ENCODE measurements around the gene TIFAB. TPM values are rescaled to one million over a fixed set of nuclear protein-coding genes. Genes with fewer than 3 reads are reported as not detected.

Gene TIFAB
- total RNA-seq, 1 experiment from 2014 or later = not detected

DNA sequence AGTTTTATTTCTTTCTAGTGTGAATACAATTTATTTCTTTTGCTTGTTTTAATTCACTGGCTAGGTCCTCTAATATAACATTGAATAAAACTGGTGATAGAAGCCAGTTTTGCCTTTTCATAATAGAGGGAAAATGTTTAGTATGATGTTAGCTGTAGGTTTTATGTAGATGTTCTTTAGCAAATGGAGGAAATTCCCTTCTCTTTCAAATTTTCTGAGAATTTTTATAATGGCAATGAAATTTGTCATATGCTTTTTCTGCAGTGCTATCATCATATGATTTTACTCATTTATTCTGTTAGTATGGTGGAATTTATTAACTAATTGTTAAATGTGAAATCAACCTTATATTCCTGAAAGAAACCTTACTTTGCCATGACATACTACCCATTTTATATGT lies 35.1 kb downstream of the TIFAB start:
- H3K4me1 ChIP-seq (ENCODE audit: control insufficient read depth, insufficient read depth, low read length) = no peaks in the 10 kb centered on the region
- H3K9me3 ChIP-seq (ENCODE audit: control insufficient read depth, insufficient read depth, low read depth, low read length) = no peaks in the 10 kb centered on the region
- no peaks in the 10 kb centered on the region for H3K36me3 ChIP-seq (ENCODE audit: control insufficient read depth, insufficient read depth, low read length)
- no peak overlapping the region for H3K4me3 ChIP-seq (ENCODE audit: low read depth in 2 of 2, low read length in 2 of 2)
- no TSS peak for BruUV-seq (replicated peaks)
- intact Hi-C loops (cut with micrococcal nuclease; ENCODE audit: unreplicated experiment) = no loop called here
- in situ Hi-C loops (cut with HindIII; ENCODE audit: low pct_unique_long_range_greater_than_20kb, low sequenced_read_pairs) = no loop called here
- ChIA-PET CTCF (no interaction called here), POLR2A (no interaction called here)
- TF ChIP-seq, protein P1, sequence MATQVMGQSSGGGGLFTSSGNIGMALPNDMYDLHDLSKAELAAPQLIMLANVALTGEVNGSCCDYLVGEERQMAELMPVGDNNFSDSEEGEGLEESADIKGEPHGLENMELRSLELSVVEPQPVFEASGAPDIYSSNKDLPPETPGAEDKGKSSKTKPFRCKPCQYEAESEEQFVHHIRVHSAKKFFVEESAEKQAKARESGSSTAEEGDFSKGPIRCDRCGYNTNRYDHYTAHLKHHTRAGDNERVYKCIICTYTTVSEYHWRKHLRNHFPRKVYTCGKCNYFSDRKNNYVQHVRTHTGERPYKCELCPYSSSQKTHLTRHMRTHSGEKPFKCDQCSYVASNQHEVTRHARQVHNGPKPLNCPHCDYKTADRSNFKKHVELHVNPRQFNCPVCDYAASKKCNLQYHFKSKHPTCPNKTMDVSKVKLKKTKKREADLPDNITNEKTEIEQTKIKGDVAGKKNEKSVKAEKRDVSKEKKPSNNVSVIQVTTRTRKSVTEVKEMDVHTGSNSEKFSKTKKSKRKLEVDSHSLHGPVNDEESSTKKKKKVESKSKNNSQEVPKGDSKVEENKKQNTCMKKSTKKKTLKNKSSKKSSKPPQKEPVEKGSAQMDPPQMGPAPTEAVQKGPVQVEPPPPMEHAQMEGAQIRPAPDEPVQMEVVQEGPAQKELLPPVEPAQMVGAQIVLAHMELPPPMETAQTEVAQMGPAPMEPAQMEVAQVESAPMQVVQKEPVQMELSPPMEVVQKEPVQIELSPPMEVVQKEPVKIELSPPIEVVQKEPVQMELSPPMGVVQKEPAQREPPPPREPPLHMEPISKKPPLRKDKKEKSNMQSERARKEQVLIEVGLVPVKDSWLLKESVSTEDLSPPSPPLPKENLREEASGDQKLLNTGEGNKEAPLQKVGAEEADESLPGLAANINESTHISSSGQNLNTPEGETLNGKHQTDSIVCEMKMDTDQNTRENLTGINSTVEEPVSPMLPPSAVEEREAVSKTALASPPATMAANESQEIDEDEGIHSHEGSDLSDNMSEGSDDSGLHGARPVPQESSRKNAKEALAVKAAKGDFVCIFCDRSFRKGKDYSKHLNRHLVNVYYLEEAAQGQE (IDR thresholded peaks at IDR 0.05; ENCODE audit: insufficient read depth in 1 of 2, low read depth in 2 of 2, low read length in 1 of 2) = no peak
- no peak for TF ChIP-seq POLR2AphosphoS5 (IDR thresholded peaks at IDR 0.05; ENCODE audit: low read depth, low read length)
- TF ChIP-seq CTCF (IDR thresholded peaks at IDR 0.05) = no peak
- no peak for TF ChIP-seq TCF7L2 (IDR thresholded peaks at IDR 0.05; ENCODE audit: low read depth, low read length)
- TF ChIP-seq SIN3A (IDR thresholded peaks at IDR 0.05; ENCODE audit: borderline replicate concordance, insufficient read depth, low read depth, low read length) = no peak
- no peak for DNase-seq (ENCODE audit: low read depth, low spot score)
- H3K27me3 ChIP-seq (ENCODE audit: control insufficient read depth, insufficient read depth, low read length) = peaks cover 20% of the 10 kb centered on the region
- ATAC-seq = no peak
- H3K27ac ChIP-seq (ENCODE audit: low read length) = no peak overlapping the region

GRCh38 chr5:135405082-135405481 lies 47.1 kb downstream of the TIFAB start:
- Histone ChIP-seq H3K36me3 (ENCODE audit: control insufficient read depth, insufficient read depth, low read length) (no peaks in the 10 kb centered on the region), H3K4me1 (ENCODE audit: control insufficient read depth, insufficient read depth, low read length) (no peaks in the 10 kb centered on the region), H3K9me3 (ENCODE audit: control insufficient read depth, insufficient read depth, low read depth, low read length) (no peaks in the 10 kb centered on the region), H3K27ac (ENCODE audit: low read length) (no peak overlapping the region), H3K27me3 (ENCODE audit: control insufficient read depth, insufficient read depth, low read length) (peaks cover 4% of the 10 kb centered on the region; the same call in 1 of the 2 replicates), H3K4me3 (ENCODE audit: low read depth in 2 of 2, low read length in 2 of 2) (no peak overlapping the region)
- ChIA-PET POLR2A (no interaction called here), CTCF (no interaction called here)
- intact Hi-C loops (cut with micrococcal nuclease; ENCODE audit: unreplicated experiment) (no loop called here), in situ Hi-C loops (cut with HindIII; ENCODE audit: low pct_unique_long_range_greater_than_20kb, low sequenced_read_pairs) (no loop called here)
- no TSS peak for BruUV-seq (replicated peaks)
- TF ChIP-seq, protein P1 (IDR thresholded peaks at IDR 0.05; ENCODE audit: insufficient read depth in 1 of 2, low read depth in 2 of 2, low read length in 1 of 2) = no peak
- TF ChIP-seq POLR2AphosphoS5 (IDR thresholded peaks at IDR 0.05; ENCODE audit: low read depth, low read length) = no peak
- TF ChIP-seq CTCF (IDR thresholded peaks at IDR 0.05) = no peak
- TF ChIP-seq TCF7L2 (IDR thresholded peaks at IDR 0.05; ENCODE audit: low read depth, low read length) = no peak
- TF ChIP-seq SIN3A (IDR thresholded peaks at IDR 0.05; ENCODE audit: borderline replicate concordance, insufficient read depth, low read depth, low read length) = no peak
- no peak for ATAC-seq
- DNase-seq (ENCODE audit: low read depth, low spot score) = no peak
